B cell (primary cell): ENCODE measurements around the gene CD300H. TPM values are rescaled to one million over a fixed set of nuclear protein-coding genes. Genes with fewer than 3 reads are reported as not detected.

Experiments used
- ATAC-seq: fragments of 200-7000 bp; cut with Tn5 transposase; one replicate; pipeline ENCODE4 v1.10.0; 2021; ENCODE audit warnings: low read depth, mild to moderate bottlenecking, moderate number of reproducible peaks, moderate library complexity
- CTCF ChIA-PET: fragments of 350-600 bp; sonication (Branson Sonifier 250); formaldehyde crosslinking; loops from one replicate; lab custom pipeline; 2021; ENCODE audit warnings: antibody characterized with exemption, inconsistent platforms; lab: Charles Lee
- POLR2A ChIA-PET: fragments of 350-600 bp; sonication (Branson Sonifier 250); formaldehyde crosslinking; loops from one replicate; lab custom pipeline; 2021; ENCODE audit warnings: antibody characterized with exemption; lab: Charles Lee
- DNase-seq: peaks from one replicate; pipeline ENCODE4 v3.0.0; 2013
- H2AFZ ChIP-seq: 2 replicates; pipeline ENCODE4 v1.6.1; 2012; ENCODE audit warnings: mild to moderate bottlenecking, low read depth, low read length; ENCODE audit not compliant: insufficient read depth, poor library complexity, severe bottlenecking
- H3K27ac ChIP-seq, 2 donors: 1 replicate in 1 of 2; 2 replicates in 1 of 2; pipeline ENCODE4 v1.5.1; 2012 to 2013; ENCODE audit warnings: low read length in 2 of 2, mild to moderate bottlenecking in 2 of 2, moderate library complexity in 1 of 2
- H3K27me3 ChIP-seq, 4 experiments: fragments of 200-600 bp in 1 of 4; sonication (generic) in 1 of 4; replicated peaks in 1 of 4; 1 replicate in 2 of 4; 2 replicates in 2 of 4; pipeline versions ENCODE4 v1.6.1 to v1.7.0; 2013 to 2016; ENCODE audit warnings: low read length in 3 of 4, mild to moderate bottlenecking in 2 of 4, mixed read lengths in 1 of 4, moderate library complexity in 1 of 4; ENCODE audit not compliant: insufficient read depth in 4 of 4, control insufficient read depth in 3 of 4; ENCODE audit errors: control extremely low read depth in 1 of 4
- H3K36me3 ChIP-seq, 2 experiments: replicated peaks in 1 of 2; 1 replicate in 1 of 2; 2 replicates in 1 of 2; pipeline versions ENCODE4 v1.6.1 to v1.7.1; 2013; ENCODE audit warnings: low read length in 1 of 2; ENCODE audit not compliant: insufficient read depth in 2 of 2, control insufficient read depth in 1 of 2; ENCODE audit errors: control extremely low read depth in 1 of 2, extremely low read depth in 1 of 2
- H3K4me1 ChIP-seq, 2 donors: fragments of 200-600 bp in 1 of 2; sonication (generic) in 1 of 2; 1 replicate in 1 of 2; 2 replicates in 1 of 2; pipeline versions ENCODE4 v1.5.1 to v1.6.1; 2013 to 2017; ENCODE audit warnings: low read length in 2 of 2; ENCODE audit not compliant: control insufficient read depth in 2 of 2, insufficient read depth in 2 of 2
- H3K4me2 ChIP-seq: replicated peaks from 2 replicates; pipeline ENCODE3; 2012; ENCODE audit warnings: mild to moderate bottlenecking, low read depth, low read length; ENCODE audit not compliant: poor library complexity, severe bottlenecking
- H3K4me3 ChIP-seq, 5 experiments: fragments of 200-600 bp in 1 of 5; sonication (generic) in 1 of 5; 1 replicate in 3 of 5; 2 replicates in 2 of 5; pipeline versions ENCODE4 v1.5.1 to v1.7.0; 2011 to 2016; ENCODE audit warnings: low read length in 4 of 5, mild to moderate bottlenecking in 4 of 5, low read depth in 2 of 5, control low read depth in 1 of 5, moderate library complexity in 1 of 5; ENCODE audit not compliant: insufficient read depth in 1 of 5; ENCODE audit errors: control extremely low read depth in 1 of 5, extremely low read depth in 1 of 5
- H3K79me2 ChIP-seq: fragments of 200-600 bp; sonication (generic); one replicate; pipeline ENCODE4 v1.6.0; 2016; ENCODE audit warnings: low read length; ENCODE audit not compliant: control insufficient read depth, insufficient read depth
- H3K9ac ChIP-seq: fragments of 200-600 bp; sonication (generic); 2 replicates; pipeline ENCODE4 v1.6.1; 2017; ENCODE audit warnings: mild to moderate bottlenecking, low read length, moderate library complexity
- H3K9me3 ChIP-seq, 3 donors: one replicate each; pipeline versions ENCODE4 v1.6.1 to v1.7.1; 2013; ENCODE audit warnings: low read length in 2 of 3; ENCODE audit not compliant: control insufficient read depth in 2 of 3, insufficient read depth in 1 of 3; ENCODE audit errors: control extremely low read depth in 1 of 3
- H4K20me1 ChIP-seq: 2 replicates; pipeline ENCODE4 v1.6.0; 2012; ENCODE audit warnings: mild to moderate bottlenecking, low read length; ENCODE audit not compliant: insufficient read depth, control insufficient read depth, poor library complexity, severe bottlenecking
- H3K27ac Mint-ChIP-seq: one replicate; pipeline ENCODE4 v1.8.0; 2021; ENCODE audit warnings: mixed read lengths
- H3K27me3 Mint-ChIP-seq: one replicate; pipeline ENCODE4 v1.8.0; 2021; ENCODE audit warnings: mixed read lengths
- H3K4me1 Mint-ChIP-seq: one replicate; pipeline ENCODE4 v1.8.0; 2021; ENCODE audit warnings: mixed read lengths
- H3K4me3 Mint-ChIP-seq: one replicate; pipeline ENCODE4 v1.8.0; 2021; ENCODE audit warnings: mixed read lengths
- H3K9me3 Mint-ChIP-seq: one replicate; pipeline ENCODE4 v1.8.0; 2022; ENCODE audit warnings: mixed read lengths; ENCODE audit not compliant: insufficient read depth
- CTCF ChIP-seq: fragments of 200-600 bp; IDR thresholded peaks from one replicate; pipeline ENCODE4 v1.8.0; 2022; ENCODE audit warnings: antibody characterized with exemption, mild to moderate bottlenecking
- EZH2 ChIP-seq: IDR thresholded peaks from 2 replicates; pipeline ENCODE4 v1.6.1; 2012; ENCODE audit warnings: borderline replicate concordance, low read depth, mild to moderate bottlenecking, moderate library complexity, low read length; ENCODE audit not compliant: insufficient read depth, poor library complexity, severe bottlenecking
- WGBS: methylation state at CpG from one replicate; pipeline ENCODE4 v1.1.5; 2013; ENCODE audit warnings: missing lambda C conversion rate; ENCODE audit not compliant: insufficient coverage; 5-methylcytosine and 5-hydroxymethylcytosine counted together
- intact Hi-C: fragments of 100-400 bp; cut with micrococcal nuclease; formaldehyde crosslinking; loops from one replicate; pipeline ENCODE4 v1.10.0; 2022
- polyA plus RNA-seq: library from polyadenylated mRNA; depleted of rRNA; stranded (reverse); fragments of >200 nt; gene quantifications from 2 replicates; pipeline ENCODE4 v1.2.3, GENCODE V29; 2012
- total RNA-seq, 2 donors: library from RNA; stranded (reverse); fragments of 120-200 nt in 1 of 2; gene quantifications; 1 replicate in 1 of 2; 2 replicates in 1 of 2; pipeline versions ENCODE4 v1.2.3 to v1.2.4, GENCODE V29; 2013 to 2022

CD300H gene
- total and polyA plus RNA-seq, 2 donors (not counting 1 experiment from before 2014, with no cell fraction given): 0.58 TPM; not detected in 1

GRCh38 chr17:74599023-74599399, 31.7 kb upstream of the CD300H start:
- H3K9ac ChIP-seq: no peak overlapping the region
- no peak overlapping the region for H3K27ac ChIP-seq
- peaks cover 38% of the 10 kb centered on the region for H3K4me1 Mint-ChIP-seq
- ChIA-PET CTCF (no interaction called here), POLR2A (no interaction called here)
- no peak for DNase-seq
- H3K4me3 ChIP-seq: no peak overlapping the region
- H3K4me3 Mint-ChIP-seq: peak overlapping the region; percentile 52
- H3K27ac Mint-ChIP-seq: no peak overlapping the region
- TF ChIP-seq EZH2: no peak
- TF ChIP-seq CTCF: no peak
- peaks cover 4% of the 10 kb centered on the region for H3K27me3 Mint-ChIP-seq
- peaks cover 0 to 2% (median 0%) of the 10 kb centered on the region in 4 experiments for H3K27me3 ChIP-seq
- H3K36me3 ChIP-seq: no peaks in the 10 kb centered on the region
- peak overlapping the region; percentile 47 for H3K4me2 ChIP-seq
- intact Hi-C loops: no loop called here
- no peak overlapping the region for H2AFZ ChIP-seq
- no peaks in the 10 kb centered on the region for H4K20me1 ChIP-seq
- H3K79me2 ChIP-seq: no peaks in the 10 kb centered on the region
- ATAC-seq: no peak
- H3K9me3 ChIP-seq: peaks cover 0 to 10% (median 4%) of the 10 kb centered on the region in 3 donors
- H3K9me3 Mint-ChIP-seq: no peaks in the 10 kb centered on the region
- peaks cover 33 to 37% of the 10 kb centered on the region in 2 donors for H3K4me1 ChIP-seq
- WGBS: 0% methylated on average over 2 of the region's 3 CpGs

GRCh38 chr17:74598346-74599022, 31.2 kb upstream of the CD300H start:
- Mint-ChIP-seq H3K9me3 (no peaks in the 10 kb centered on the region), H3K27me3 (peaks cover 4% of the 10 kb centered on the region), H3K4me1 (peaks cover 33% of the 10 kb centered on the region), H3K4me3 (peak overlapping the region; percentile 52), H3K27ac (no peak overlapping the region)
- Histone ChIP-seq H3K4me1 (peaks cover 28 to 32% of the 10 kb centered on the region in 2 donors), H3K4me2 (peak overlapping the region; percentile 47), H3K27me3 (peaks cover 0 to 2% (median 0%) of the 10 kb centered on the region in 4 experiments), H3K9me3 (peaks cover 0 to 10% (median 4%) of the 10 kb centered on the region in 3 donors), H2AFZ (no peak overlapping the region), H3K79me2 (no peaks in the 10 kb centered on the region), H3K9ac (no peak overlapping the region), H3K36me3 (no peaks in the 10 kb centered on the region), H4K20me1 (no peaks in the 10 kb centered on the region), H3K27ac (no peak overlapping the region), H3K4me3 (no peak overlapping the region)
- ChIA-PET CTCF (no interaction called here), POLR2A (no interaction called here)
- intact Hi-C loops: no loop called here
- no peak for DNase-seq
- WGBS: 38% methylated on average over 2 of the region's 4 CpGs
- no peak for ATAC-seq
- TF ChIP-seq CTCF (no peak), EZH2 (no peak)
